ENCODE results near the gene PEAR1.

PEAR1 gene

GRCh38 chr1:156899956-156900718, 6.6 kb downstream of the PEAR1 start:
- no peak for DNase-seq
- no peaks in the 10 kb centered on the region for H3K9me3 ChIP-seq (ENCODE audit: insufficient read depth, low read length, severe bottlenecking)
- no peak overlapping the region for H3K4me3 ChIP-seq (ENCODE audit: low read depth in 1 of 2, low read length in 2 of 2)
- H3K4me1 ChIP-seq (ENCODE audit: insufficient read depth, low read length): no peaks in the 10 kb centered on the region
- no peaks in the 10 kb centered on the region for H4K20me1 ChIP-seq (ENCODE audit: insufficient read depth, low read length)
- no peaks in the 10 kb centered on the region for H3K79me2 ChIP-seq (ENCODE audit: insufficient read depth, low read length)
- no peak for TF ChIP-seq EZH2 (IDR thresholded peaks at IDR 0.05; ENCODE audit: borderline replicate concordance, low read depth, low read length, severe bottlenecking)
- TF ChIP-seq CTCF (IDR thresholded peaks at IDR 0.05; ENCODE audit: borderline replicate concordance, extremely low read depth, low read length, poor library complexity, severe bottlenecking): no peak
- H3K9ac ChIP-seq (ENCODE audit: low read depth, low read length): no peak overlapping the region
- no peak overlapping the region for H3K4me2 ChIP-seq (ENCODE audit: insufficient read depth, low read length)
- ATAC-seq (ENCODE audit: insufficient read depth, low read depth): no peak
- H3K36me3 ChIP-seq (ENCODE audit: insufficient read depth, low read length): no peaks in the 10 kb centered on the region
- no peak overlapping the region for H3K27ac ChIP-seq (ENCODE audit: low read length)
- no peak overlapping the region for H2AFZ ChIP-seq (ENCODE audit: low read depth, low read length)
- peaks cover 20% of the 10 kb centered on the region for H3K27me3 ChIP-seq (ENCODE audit: insufficient read depth, low read length, poor library complexity)

DNA sequence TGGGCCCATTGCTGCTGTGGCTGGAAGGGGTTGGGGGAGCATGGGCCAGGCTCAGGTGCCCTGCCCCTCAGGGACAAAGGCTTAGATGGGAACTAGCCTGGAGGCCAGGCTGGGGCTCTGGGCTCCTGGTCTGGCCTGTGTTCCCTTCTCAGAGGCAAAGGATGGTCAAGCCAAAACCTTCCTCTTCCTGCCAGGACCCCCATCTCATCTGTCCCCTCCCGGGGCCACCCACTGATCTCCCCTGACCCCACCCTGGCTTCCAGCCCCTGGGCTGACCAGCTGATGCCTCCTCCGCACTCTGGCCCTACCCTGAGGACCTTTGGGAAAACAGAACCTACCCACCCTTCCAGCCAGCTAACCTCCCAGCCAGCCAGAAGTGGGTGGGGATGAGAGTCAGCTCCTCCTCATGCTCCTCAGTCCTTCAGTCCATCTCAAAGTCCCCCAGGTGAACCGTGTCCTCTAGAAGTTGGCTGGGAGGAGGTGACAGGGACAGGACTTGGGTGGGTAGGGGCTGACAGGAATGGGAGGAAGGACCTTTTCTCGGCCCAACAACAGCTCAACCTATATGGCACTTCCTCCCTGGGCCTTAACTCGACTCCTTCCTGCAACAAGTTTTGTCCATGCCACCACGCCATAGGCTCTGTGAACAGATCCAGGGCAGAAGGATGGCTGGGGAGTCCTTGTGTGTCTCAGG, 7.5 kb downstream of the PEAR1 start:
- H3K27ac ChIP-seq (ENCODE audit: low read length): no peak overlapping the region
- no peak for TF ChIP-seq EZH2 (IDR thresholded peaks at IDR 0.05; ENCODE audit: borderline replicate concordance, low read depth, low read length, severe bottlenecking)
- TF ChIP-seq CTCF (IDR thresholded peaks at IDR 0.05; ENCODE audit: borderline replicate concordance, extremely low read depth, low read length, poor library complexity, severe bottlenecking): no peak
- H3K36me3 ChIP-seq (ENCODE audit: insufficient read depth, low read length): no peaks in the 10 kb centered on the region
- no peak for ATAC-seq (ENCODE audit: insufficient read depth, low read depth)
- no peaks in the 10 kb centered on the region for H3K79me2 ChIP-seq (ENCODE audit: insufficient read depth, low read length)
- no peak for DNase-seq
- H2AFZ ChIP-seq (ENCODE audit: low read depth, low read length): no peak overlapping the region
- H3K4me3 ChIP-seq (ENCODE audit: low read depth in 1 of 2, low read length in 2 of 2): no peak overlapping the region
- H4K20me1 ChIP-seq (ENCODE audit: insufficient read depth, low read length): no peaks in the 10 kb centered on the region
- H3K27me3 ChIP-seq (ENCODE audit: insufficient read depth, low read length, poor library complexity): peaks cover 21% of the 10 kb centered on the region
- no peaks in the 10 kb centered on the region for H3K9me3 ChIP-seq (ENCODE audit: insufficient read depth, low read length, severe bottlenecking)
- no peak overlapping the region for H3K9ac ChIP-seq (ENCODE audit: low read depth, low read length)
- H3K4me2 ChIP-seq (ENCODE audit: insufficient read depth, low read length): no peak overlapping the region
- H3K4me1 ChIP-seq (ENCODE audit: insufficient read depth, low read length): no peaks in the 10 kb centered on the region

DNA sequence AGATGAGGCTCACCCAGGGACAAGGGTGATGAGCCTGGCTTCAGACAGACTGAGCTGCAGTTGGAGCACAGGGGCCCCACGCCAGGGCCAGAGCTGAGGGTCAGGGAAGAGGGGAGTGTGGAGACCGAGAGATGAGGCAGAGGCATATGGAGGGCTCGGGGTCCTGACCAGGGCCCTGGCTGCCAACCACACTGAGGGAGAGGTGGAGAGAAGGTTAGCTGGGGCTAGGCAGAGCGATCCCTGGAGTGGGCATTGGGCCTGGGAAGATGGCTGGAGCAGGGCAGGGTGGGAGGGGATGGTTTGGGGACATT, 8.0 kb downstream of the PEAR1 start:
- H3K9me3 ChIP-seq (ENCODE audit: insufficient read depth, low read length, severe bottlenecking): no peaks in the 10 kb centered on the region
- no peak overlapping the region for H3K27ac ChIP-seq (ENCODE audit: low read length)
- H3K4me3 ChIP-seq (ENCODE audit: low read depth in 1 of 2, low read length in 2 of 2): no peak overlapping the region
- H3K79me2 ChIP-seq (ENCODE audit: insufficient read depth, low read length): no peaks in the 10 kb centered on the region
- H2AFZ ChIP-seq (ENCODE audit: low read depth, low read length): no peak overlapping the region
- ATAC-seq (ENCODE audit: insufficient read depth, low read depth) (no peak), DNase-seq (no peak)
- no peak overlapping the region for H3K9ac ChIP-seq (ENCODE audit: low read depth, low read length)
- H3K4me1 ChIP-seq (ENCODE audit: insufficient read depth, low read length): no peaks in the 10 kb centered on the region
- H3K4me2 ChIP-seq (ENCODE audit: insufficient read depth, low read length): no peak overlapping the region
- H3K27me3 ChIP-seq (ENCODE audit: insufficient read depth, low read length, poor library complexity): peaks cover 21% of the 10 kb centered on the region
- H4K20me1 ChIP-seq (ENCODE audit: insufficient read depth, low read length): no peaks in the 10 kb centered on the region
- H3K36me3 ChIP-seq (ENCODE audit: insufficient read depth, low read length): no peaks in the 10 kb centered on the region
- no peak for TF ChIP-seq CTCF (IDR thresholded peaks at IDR 0.05; ENCODE audit: borderline replicate concordance, extremely low read depth, low read length, poor library complexity, severe bottlenecking)
- no peak for TF ChIP-seq EZH2 (IDR thresholded peaks at IDR 0.05; ENCODE audit: borderline replicate concordance, low read depth, low read length, severe bottlenecking)
